ENCODE measurements around the gene ADCY5. TPM values are rescaled to one million over a fixed set of nuclear protein-coding genes. Genes with fewer than 3 reads are reported as not detected.

Gene ADCY5
- total and polyA plus RNA-seq, 7 experiments from 2014 or later: 0.07 TPM; not detected in 6

- no peak overlapping the region for H3K27ac Mint-ChIP-seq
- POLR2A ChIA-PET: no interaction called here
- H3K27me3 Mint-ChIP-seq: peaks cover 0 to 13% (median 11%) of the 10 kb centered on the region in 5 donors
- ATAC-seq (no peak), DNase-seq (no peak)
- Histone ChIP-seq H3K27ac (ENCODE audit: low read depth, low read length) (no peak overlapping the region), H3K27me3 (ENCODE audit: control insufficient read depth in 2 of 2, insufficient read depth in 2 of 2, low read length in 2 of 2) (no peaks in the 10 kb centered on the region), H3K4me3 (ENCODE audit: low read length) (no peak overlapping the region), H3K4me1 (ENCODE audit: control insufficient read depth in 2 of 2, insufficient read depth in 2 of 2, low read length in 2 of 2) (no peaks in the 10 kb centered on the region), H3K36me3 (ENCODE audit: control insufficient read depth in 2 of 3, insufficient read depth in 3 of 3, low read length in 3 of 3) (no peaks in the 10 kb centered on the region), H3K9me3 (ENCODE audit: control insufficient read depth in 2 of 3, low read length in 3 of 3) (no peaks in the 10 kb centered on the region)
- H3K4me3 Mint-ChIP-seq: no peak overlapping the region
- no peaks in the 10 kb centered on the region for H3K4me1 Mint-ChIP-seq
- CTCF ChIA-PET: no interaction called here
- intact Hi-C loops (cut with micrococcal nuclease): no loop called here
- no peaks in the 10 kb centered on the region for H3K36me3 Mint-ChIP-seq
- peaks cover 0 to 1% (median 0%) of the 10 kb centered on the region in 11 donors for H3K9me3 Mint-ChIP-seq
These were observed 46.9 kb downstream of the ADCY5 start for GRCh38 chr3:123401836-123402530.

- Mint-ChIP-seq H3K36me3 (no peaks in the 10 kb centered on the region), H3K9me3 (peaks cover 0 to 1% (median 0%) of the 10 kb centered on the region in 11 donors), H3K4me3 (no peak overlapping the region), H3K4me1 (no peaks in the 10 kb centered on the region), H3K27me3 (peaks cover 3 to 23% (median 14%) of the 10 kb centered on the region in 5 donors), H3K27ac (no peak overlapping the region)
- POLR2A ChIA-PET: no interaction called here
- Histone ChIP-seq H3K9me3 (ENCODE audit: control insufficient read depth in 2 of 3, low read length in 3 of 3) (no peaks in the 10 kb centered on the region), H3K36me3 (ENCODE audit: control insufficient read depth in 2 of 3, insufficient read depth in 3 of 3, low read length in 3 of 3) (no peaks in the 10 kb centered on the region), H3K27ac (ENCODE audit: low read depth, low read length) (no peak overlapping the region), H3K4me1 (ENCODE audit: control insufficient read depth in 2 of 2, insufficient read depth in 2 of 2, low read length in 2 of 2) (no peaks in the 10 kb centered on the region), H3K4me3 (ENCODE audit: low read length) (no peak overlapping the region), H3K27me3 (ENCODE audit: control insufficient read depth in 2 of 2, insufficient read depth in 2 of 2, low read length in 2 of 2) (no peaks in the 10 kb centered on the region)
- CTCF ChIA-PET: no interaction called here
- intact Hi-C loops (cut with micrococcal nuclease): no loop called here
- ATAC-seq (no peak), DNase-seq (no peak)
These were observed 48.7 kb downstream of the ADCY5 start for GRCh38 chr3:123400169-123400568.

- CTCF ChIA-PET: no interaction called here
- Mint-ChIP-seq H3K27ac (no peak overlapping the region), H3K27me3 (peaks cover 4 to 27% (median 14%) of the 10 kb centered on the region in 5 donors), H3K4me1 (no peaks in the 10 kb centered on the region), H3K36me3 (no peaks in the 10 kb centered on the region), H3K4me3 (no peak overlapping the region), H3K9me3 (peaks cover 0 to 1% (median 0%) of the 10 kb centered on the region in 11 donors)
- no peaks in the 10 kb centered on the region for H3K9me3 ChIP-seq (ENCODE audit: control insufficient read depth in 2 of 3, low read length in 3 of 3)
- DNase-seq (no peak), ATAC-seq (no peak)
- H3K27ac ChIP-seq (ENCODE audit: low read depth, low read length): no peak overlapping the region
- intact Hi-C loops (cut with micrococcal nuclease): no loop called here
- no peaks in the 10 kb centered on the region for H3K36me3 ChIP-seq (ENCODE audit: control insufficient read depth in 2 of 3, insufficient read depth in 3 of 3, low read length in 3 of 3)
- H3K4me3 ChIP-seq (ENCODE audit: low read length): no peak overlapping the region
- POLR2A ChIA-PET: no interaction called here
- H3K4me1 ChIP-seq (ENCODE audit: control insufficient read depth in 2 of 2, insufficient read depth in 2 of 2, low read length in 2 of 2): no peaks in the 10 kb centered on the region
- H3K27me3 ChIP-seq (ENCODE audit: control insufficient read depth in 2 of 2, insufficient read depth in 2 of 2, low read length in 2 of 2): no peaks in the 10 kb centered on the region
These were observed 49.2 kb downstream of the ADCY5 start for GRCh38 chr3:123399653-123400052.

- Mint-ChIP-seq H3K27me3 (peaks cover 12 to 34% (median 20%) of the 10 kb centered on the region in 5 donors), H3K4me3 (no peak overlapping the region), H3K9me3 (peaks cover 0 to 1% (median 0%) of the 10 kb centered on the region in 11 donors), H3K27ac (no peak overlapping the region), H3K36me3 (no peaks in the 10 kb centered on the region), H3K4me1 (no peaks in the 10 kb centered on the region)
- Histone ChIP-seq H3K27ac (ENCODE audit: low read depth, low read length) (no peak overlapping the region), H3K27me3 (ENCODE audit: control insufficient read depth in 2 of 2, insufficient read depth in 2 of 2, low read length in 2 of 2) (no peaks in the 10 kb centered on the region), H3K9me3 (ENCODE audit: control insufficient read depth in 2 of 3, low read length in 3 of 3) (no peaks in the 10 kb centered on the region), H3K36me3 (ENCODE audit: control insufficient read depth in 2 of 3, insufficient read depth in 3 of 3, low read length in 3 of 3) (no peaks in the 10 kb centered on the region), H3K4me1 (ENCODE audit: control insufficient read depth in 2 of 2, insufficient read depth in 2 of 2, low read length in 2 of 2) (no peaks in the 10 kb centered on the region), H3K4me3 (ENCODE audit: low read length) (no peak overlapping the region)
- intact Hi-C loops (cut with micrococcal nuclease): no loop called here
- DNase-seq (no peak), ATAC-seq (no peak)
- POLR2A ChIA-PET: no interaction called here
- CTCF ChIA-PET: no interaction called here
These were observed 50.7 kb downstream of the ADCY5 start for GRCh38 chr3:123397921-123398785.

- no peaks in the 10 kb centered on the region for H3K9me3 ChIP-seq (ENCODE audit: control insufficient read depth in 2 of 3, low read length in 3 of 3)
- Mint-ChIP-seq H3K27me3 (peaks cover 12 to 35% (median 20%) of the 10 kb centered on the region in 5 donors), H3K4me1 (no peaks in the 10 kb centered on the region), H3K36me3 (no peaks in the 10 kb centered on the region), H3K4me3 (no peak overlapping the region), H3K27ac (no peak overlapping the region), H3K9me3 (peaks cover 0 to 1% (median 0%) of the 10 kb centered on the region in 11 donors)
- ATAC-seq (no peak), DNase-seq (no peak)
- CTCF ChIA-PET: no interaction called here
- no peaks in the 10 kb centered on the region for H3K4me1 ChIP-seq (ENCODE audit: control insufficient read depth in 2 of 2, insufficient read depth in 2 of 2, low read length in 2 of 2)
- no peaks in the 10 kb centered on the region for H3K36me3 ChIP-seq (ENCODE audit: control insufficient read depth in 2 of 3, insufficient read depth in 3 of 3, low read length in 3 of 3)
- H3K4me3 ChIP-seq (ENCODE audit: low read length): no peak overlapping the region
- no peak overlapping the region for H3K27ac ChIP-seq (ENCODE audit: low read depth, low read length)
- intact Hi-C loops (cut with micrococcal nuclease): no loop called here
- H3K27me3 ChIP-seq (ENCODE audit: control insufficient read depth in 2 of 2, insufficient read depth in 2 of 2, low read length in 2 of 2): no peaks in the 10 kb centered on the region
- POLR2A ChIA-PET: no interaction called here
These were observed 51.8 kb downstream of the ADCY5 start for GRCh38 chr3:123397050-123397590.

GRCh38 chr3:123396171-123397049 lies 52.5 kb downstream of the ADCY5 start:
- no peaks in the 10 kb centered on the region for H3K9me3 ChIP-seq (ENCODE audit: control insufficient read depth in 2 of 3, low read length in 3 of 3)
- POLR2A ChIA-PET: no interaction called here
- no peak overlapping the region for H3K4me3 Mint-ChIP-seq
- no peaks in the 10 kb centered on the region for H3K36me3 Mint-ChIP-seq
- peak overlapping the region in 1 of 9 donors; percentile 68 for H3K27ac Mint-ChIP-seq
- no peaks in the 10 kb centered on the region for H3K36me3 ChIP-seq (ENCODE audit: control insufficient read depth in 2 of 3, insufficient read depth in 3 of 3, low read length in 3 of 3)
- H3K27me3 ChIP-seq (ENCODE audit: control insufficient read depth in 2 of 2, insufficient read depth in 2 of 2, low read length in 2 of 2): no peaks in the 10 kb centered on the region
- H3K27me3 Mint-ChIP-seq: peaks cover 12 to 35% (median 20%) of the 10 kb centered on the region in 5 donors
- H3K4me1 ChIP-seq (ENCODE audit: control insufficient read depth in 2 of 2, insufficient read depth in 2 of 2, low read length in 2 of 2): no peaks in the 10 kb centered on the region
- ATAC-seq (no peak), DNase-seq (no peak)
- no peaks in the 10 kb centered on the region for H3K4me1 Mint-ChIP-seq
- H3K27ac ChIP-seq (ENCODE audit: low read depth, low read length): no peak overlapping the region
- peaks cover 0 to 1% (median 0%) of the 10 kb centered on the region in 11 donors for H3K9me3 Mint-ChIP-seq
- CTCF ChIA-PET: no interaction called here
- H3K4me3 ChIP-seq (ENCODE audit: low read length): no peak overlapping the region
- intact Hi-C loops (cut with micrococcal nuclease): no loop called here

Measured in naive thymus-derived CD4-positive, alpha-beta T cell (primary cell).